ENCODE measurements around the gene TNFSF12.
A peak's percentile ranks its signal among the peaks of the same experiment; 100 is the strongest.

Gene TNFSF12, protein sequence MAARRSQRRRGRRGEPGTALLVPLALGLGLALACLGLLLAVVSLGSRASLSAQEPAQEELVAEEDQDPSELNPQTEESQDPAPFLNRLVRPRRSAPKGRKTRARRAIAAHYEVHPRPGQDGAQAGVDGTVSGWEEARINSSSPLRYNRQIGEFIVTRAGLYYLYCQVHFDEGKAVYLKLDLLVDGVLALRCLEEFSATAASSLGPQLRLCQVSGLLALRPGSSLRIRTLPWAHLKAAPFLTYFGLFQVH

DNA sequence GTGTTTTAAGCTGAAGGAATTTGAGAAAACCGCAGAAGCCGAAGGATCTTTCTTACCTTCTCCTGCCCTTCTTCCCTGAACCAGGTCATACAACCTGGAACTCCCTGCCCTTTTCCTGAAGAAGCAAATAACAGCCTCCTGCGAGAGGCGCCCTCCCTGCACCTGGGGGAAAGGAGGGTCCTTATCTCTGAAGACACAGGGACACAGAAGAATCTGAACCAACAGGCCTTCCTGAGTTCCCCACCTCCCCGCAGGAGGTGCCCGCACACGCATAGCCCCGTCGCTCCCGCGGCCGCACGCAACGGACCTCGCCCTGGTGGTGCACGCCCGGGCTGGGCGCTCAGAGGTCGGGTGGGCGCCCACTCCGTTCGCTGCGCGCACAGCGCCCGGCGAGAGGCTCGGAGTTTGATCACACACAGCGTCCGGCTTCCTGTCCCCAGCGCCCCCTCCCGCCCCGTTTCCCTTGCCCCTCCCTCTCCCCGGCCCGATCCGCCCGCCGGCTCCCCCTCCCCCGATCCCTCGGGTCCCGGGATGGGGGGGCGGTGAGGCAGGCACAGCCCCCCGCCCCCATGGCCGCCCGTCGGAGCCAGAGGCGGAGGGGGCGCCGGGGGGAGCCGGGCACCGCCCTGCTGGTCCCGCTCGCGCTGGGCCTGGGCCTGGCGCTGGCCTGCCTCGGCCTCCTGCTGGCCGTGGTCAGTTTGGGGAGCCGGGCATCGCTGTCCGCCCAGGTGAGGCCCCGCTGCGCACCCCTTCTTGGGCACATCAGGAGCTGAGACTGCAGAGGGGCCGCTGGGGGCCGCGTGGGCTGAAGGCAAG, at the start of gene TNFSF12:
Gene TNFSF12, plus strand, starts transcription at position 474 of the 816 bp plus-strand sequence. Its CDS starts 96 bp downstream, at position 570.
- DNase-seq, result no peak

DNA sequence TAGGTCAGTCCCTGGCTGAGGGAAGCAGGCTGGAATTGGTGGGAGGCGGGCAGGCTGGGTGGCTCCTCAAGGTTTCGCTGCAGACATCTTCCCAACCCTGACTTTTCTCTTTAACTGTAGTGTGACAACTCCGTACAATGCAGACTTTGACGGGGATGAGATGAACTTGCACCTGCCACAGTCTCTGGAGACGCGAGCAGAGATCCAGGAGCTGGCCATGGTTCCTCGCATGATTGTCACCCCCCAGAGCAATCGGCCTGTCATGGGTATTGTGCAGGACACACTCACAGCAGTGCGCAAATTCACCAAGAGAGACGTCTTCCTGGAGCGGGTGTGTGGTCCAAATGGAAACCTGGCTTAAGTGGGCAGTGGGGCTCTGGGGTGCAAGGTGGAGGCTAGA, 49.7 kb upstream of the TNFSF12 start:
- DNase-seq, result no peak

DNA sequence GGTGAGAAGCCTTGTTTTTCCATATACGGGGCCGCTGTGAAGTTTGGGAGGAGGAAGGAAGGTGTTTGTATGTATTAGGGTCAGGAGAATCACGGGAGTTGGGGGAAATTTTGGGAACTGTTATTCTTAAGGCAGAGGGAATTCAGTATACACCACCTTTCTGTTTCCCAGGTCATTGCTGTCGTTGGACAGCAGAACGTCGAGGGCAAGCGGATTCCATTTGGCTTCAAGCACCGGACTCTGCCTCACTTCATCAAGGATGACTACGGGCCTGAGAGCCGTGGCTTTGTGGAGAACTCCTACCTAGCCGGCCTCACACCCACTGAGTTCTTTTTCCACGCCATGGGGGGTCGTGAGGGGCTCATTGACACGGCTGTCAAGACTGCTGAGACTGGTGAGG, 47.1 kb upstream of the TNFSF12 start:
- DNase-seq, result no peak

DNA sequence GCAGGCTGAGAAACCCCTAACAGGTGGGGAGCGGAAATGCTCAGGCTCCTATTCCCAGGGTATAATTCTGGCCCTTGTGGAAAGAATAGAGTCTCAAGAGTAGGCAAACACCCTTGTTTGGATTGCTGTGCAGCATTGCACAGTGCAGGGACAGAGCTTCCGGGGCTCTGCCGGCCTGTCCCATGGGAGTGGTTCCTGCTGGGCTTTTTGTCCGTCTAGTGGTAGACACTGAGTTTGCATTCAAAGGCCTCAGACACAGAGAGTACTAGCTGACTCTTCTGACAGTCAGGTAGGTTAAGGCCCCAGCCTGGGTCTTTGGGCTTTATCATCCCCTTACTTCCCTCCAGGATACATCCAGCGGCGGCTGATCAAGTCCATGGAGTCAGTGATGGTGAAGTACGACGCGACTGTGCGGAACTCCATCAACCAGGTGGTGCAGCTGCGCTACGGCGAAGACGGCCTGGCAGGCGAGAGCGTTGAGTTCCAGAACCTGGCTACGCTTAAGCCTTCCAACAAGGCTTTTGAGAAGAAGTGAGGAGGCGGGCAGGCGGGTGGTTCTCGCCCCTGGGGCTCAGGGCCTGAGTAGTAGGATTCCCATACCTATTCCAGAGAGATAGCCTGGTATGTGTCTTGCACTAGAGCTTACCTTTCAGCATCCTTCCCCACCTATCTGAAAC, 46.5 kb upstream of the TNFSF12 start:
- DNase-seq, result no peak

DNA sequence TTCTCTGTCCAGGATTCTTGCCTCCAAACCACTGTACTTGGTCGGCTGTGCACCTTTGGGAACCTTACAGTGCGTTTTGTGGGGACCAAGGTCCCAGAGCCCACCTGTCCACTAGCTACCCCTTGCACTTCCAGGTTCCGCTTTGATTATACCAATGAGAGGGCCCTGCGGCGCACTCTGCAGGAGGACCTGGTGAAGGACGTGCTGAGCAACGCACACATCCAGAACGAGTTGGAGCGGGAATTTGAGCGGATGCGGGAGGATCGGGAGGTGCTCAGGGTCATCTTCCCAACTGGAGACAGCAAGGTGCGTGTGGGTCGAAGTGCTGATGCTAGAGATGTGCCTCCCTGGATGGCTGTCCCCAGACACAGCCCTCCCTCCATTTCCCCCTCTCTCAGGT, 45.9 kb upstream of the TNFSF12 start:
- no peak for DNase-seq

DNA sequence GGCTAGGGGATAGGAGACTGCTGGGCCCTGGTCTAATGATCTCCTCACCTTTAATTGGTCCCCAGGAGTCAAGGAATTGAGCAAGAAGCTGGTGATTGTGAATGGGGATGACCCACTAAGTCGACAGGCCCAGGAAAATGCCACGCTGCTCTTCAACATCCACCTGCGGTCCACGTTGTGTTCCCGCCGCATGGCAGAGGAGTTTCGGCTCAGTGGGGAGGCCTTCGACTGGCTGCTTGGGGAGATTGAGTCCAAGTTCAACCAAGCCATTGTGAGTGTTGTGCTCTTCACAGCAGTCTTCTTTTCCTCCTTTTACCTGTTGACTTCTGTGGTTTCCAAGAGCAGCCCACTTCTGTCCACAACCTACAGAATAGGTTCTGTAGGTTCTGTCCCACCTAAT, 45.3 kb upstream of the TNFSF12 start:
- DNase-seq, result no peak

DNA sequence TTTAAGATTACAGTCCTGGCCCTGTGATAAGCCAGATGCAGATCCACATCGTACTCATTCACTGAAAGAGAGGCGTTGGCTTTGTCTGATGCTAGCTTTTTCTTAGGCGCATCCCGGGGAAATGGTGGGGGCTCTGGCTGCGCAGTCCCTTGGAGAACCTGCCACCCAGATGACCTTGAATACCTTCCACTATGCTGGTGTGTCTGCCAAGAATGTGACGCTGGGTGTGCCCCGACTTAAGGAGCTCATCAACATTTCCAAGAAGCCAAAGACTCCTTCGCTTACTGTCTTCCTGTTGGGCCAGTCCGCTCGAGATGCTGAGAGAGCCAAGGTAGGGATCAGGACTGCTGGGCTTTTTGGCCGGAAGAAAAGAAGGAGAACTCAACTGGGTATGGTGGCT, 40.7 kb upstream of the TNFSF12 start:
- no peak for DNase-seq

DNA sequence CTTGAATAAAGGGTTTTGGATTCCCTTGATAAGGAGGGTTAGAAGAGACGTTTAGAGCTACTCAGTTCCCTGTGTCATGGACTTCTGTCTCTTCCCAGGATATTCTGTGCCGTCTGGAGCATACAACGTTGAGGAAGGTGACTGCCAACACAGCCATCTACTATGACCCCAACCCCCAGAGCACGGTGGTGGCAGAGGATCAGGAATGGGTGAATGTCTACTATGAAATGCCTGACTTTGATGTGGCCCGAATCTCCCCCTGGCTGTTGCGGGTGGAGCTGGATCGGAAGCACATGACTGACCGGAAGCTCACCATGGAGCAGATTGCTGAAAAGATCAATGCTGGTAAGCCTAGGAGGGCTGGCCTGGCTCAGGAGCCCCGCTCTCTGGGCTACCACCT, 40.0 kb upstream of the TNFSF12 start:
- DNase-seq, result no peak

DNA sequence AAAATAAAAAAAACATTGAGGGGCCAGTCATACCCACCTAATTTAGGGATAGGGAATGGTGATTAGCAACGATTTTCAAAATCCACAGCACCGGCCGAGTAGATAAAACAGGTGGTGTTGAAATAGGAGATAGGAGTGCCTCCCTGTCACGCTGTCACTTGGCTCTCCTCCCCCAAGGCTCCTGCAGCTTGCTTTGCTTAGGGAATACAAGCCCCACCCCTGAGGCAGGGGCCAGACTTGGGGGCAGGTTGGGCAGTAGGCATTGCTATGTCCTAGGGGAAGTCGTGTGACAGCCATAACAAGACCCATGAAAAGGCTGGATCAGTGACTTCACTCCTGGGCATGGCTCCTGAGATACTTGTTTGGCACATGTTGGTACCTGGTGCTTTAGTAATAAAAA, 38.9 kb upstream of the TNFSF12 start:
- no peak for DNase-seq

DNA sequence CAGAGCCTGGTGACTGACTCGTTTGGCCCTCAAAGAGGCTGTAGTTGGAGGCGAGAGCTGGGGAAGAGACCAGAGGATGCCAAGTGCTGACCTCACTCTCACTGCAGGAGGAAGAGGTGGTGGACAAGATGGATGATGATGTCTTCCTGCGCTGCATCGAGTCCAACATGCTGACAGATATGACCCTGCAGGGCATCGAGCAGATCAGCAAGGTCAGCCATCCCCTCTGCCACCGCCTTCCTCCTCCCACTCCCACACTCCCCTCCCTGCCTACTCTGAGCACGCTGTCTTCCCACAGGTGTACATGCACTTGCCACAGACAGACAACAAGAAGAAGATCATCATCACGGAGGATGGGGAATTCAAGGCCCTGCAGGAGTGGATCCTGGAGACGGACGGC, 37.8 kb upstream of the TNFSF12 start:
- DNase-seq, result no peak

DNA sequence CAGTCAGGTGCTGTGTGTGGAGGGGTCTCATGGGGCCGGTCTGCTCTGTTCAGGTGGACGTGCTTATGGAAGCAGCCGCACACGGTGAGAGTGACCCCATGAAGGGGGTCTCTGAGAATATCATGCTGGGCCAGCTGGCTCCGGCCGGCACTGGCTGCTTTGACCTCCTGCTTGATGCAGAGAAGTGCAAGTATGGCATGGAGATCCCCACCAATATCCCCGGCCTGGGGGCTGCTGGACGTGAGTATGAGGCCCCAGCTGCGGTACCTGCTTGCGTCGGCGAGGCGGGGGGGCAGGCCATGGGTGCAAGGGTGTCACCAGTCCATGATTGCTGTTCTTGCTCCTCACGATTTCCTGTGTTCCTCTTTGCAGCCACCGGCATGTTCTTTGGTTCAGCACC, 36.8 kb upstream of the TNFSF12 start:
- no peak for DNase-seq

DNA sequence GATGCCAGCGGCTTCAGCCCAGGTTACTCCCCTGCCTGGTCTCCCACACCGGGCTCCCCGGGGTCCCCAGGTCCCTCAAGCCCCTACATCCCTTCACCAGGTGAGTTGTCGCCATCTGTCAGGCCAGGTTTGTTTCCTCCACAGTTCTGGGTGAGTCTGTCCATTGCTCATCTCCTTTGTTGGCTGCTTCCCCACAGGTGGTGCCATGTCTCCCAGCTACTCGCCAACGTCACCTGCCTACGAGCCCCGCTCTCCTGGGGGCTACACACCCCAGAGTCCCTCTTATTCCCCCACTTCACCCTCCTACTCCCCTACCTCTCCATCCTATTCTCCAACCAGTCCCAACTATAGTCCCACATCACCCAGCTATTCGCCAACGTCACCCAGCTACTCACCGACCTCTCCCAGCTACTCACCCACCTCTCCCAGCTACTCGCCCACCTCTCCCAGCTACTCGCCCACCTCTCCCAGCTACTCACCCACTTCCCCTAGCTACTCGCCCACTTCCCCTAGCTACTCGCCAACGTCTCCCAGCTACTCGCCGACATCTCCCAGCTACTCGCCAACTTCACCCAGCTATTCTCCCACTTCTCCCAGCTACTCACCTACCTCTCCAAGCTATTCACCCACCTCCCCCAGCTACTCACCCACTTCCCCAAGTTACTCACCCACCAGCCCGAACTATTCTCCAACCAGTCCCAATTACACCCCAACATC, 35.9 kb upstream of the TNFSF12 start:
- DNase-seq, result no peak

DNA sequence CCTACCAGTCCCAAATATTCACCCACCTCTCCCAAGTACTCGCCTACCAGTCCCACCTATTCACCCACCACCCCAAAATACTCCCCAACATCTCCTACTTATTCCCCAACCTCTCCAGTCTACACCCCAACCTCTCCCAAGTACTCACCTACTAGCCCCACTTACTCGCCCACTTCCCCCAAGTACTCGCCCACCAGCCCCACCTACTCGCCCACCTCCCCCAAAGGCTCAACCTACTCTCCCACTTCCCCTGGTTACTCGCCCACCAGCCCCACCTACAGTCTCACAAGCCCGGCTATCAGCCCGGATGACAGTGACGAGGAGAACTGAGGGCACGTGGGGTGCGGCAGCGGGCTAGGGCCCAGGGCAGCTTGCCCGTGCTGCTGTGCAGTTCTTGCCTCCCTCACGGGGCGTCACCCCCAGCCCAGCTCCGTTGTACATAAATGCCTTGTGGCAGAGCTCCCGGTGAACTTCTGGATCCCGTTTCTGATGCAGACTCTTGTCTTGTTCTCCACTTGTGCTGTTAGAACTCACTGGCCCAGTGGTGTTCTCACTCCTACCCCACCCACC, 34.9 kb upstream of the TNFSF12 start:
- no peak for DNase-seq

DNA sequence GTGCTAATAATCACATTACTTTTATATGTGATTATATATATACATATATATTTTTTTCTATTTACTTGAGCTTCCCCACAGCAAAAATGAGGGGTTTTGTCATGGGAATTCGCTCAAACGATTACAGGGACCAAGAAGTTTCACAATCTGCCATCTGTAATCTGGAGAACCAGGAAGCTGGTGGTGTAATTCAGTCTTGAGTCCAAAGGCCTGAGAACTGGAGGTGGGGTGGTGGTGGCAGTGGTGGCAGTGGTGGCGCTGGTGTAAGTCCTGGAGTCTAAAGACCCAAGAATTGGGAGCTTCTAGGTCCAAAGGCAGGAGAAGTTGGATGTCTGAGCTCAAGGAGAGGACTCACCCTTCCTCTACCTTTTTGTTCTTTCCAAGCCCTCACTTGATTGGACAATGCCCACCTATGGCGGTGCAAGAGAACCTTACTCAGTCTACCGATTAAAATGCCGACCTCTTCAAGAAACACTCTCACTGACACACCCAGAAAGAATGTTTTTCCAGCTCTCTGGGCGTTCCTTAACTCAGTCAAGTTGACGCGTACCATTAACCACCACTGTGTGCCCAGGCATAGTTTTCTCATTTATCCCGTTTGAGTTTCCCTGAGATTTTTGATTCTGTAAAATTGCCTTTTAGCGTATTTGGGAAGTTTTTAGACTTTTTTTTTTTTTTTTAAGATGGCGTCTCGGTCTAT, 32.8 kb upstream of the TNFSF12 start:
- no peak for DNase-seq

DNA sequence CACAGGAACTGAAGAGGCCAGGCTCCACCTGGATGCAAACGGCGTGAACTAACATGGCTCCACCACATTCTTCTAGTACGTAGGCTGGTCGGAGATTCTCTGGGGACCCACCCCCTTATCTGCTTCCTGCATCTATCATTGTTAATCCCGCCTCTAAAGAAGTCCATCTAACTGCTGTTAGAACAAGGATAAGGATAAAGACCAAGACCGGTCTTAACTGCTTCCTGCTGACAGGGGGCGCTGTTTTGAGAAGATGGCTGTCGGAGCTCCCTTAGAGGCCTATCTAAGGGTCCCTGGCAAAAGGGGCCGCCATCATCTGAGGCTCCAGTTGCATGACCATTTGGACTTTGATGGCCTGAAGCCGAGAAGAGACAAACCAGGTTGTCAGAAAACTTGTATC, 25.8 kb upstream of the TNFSF12 start:
- peak; percentile 28 for DNase-seq

DNA sequence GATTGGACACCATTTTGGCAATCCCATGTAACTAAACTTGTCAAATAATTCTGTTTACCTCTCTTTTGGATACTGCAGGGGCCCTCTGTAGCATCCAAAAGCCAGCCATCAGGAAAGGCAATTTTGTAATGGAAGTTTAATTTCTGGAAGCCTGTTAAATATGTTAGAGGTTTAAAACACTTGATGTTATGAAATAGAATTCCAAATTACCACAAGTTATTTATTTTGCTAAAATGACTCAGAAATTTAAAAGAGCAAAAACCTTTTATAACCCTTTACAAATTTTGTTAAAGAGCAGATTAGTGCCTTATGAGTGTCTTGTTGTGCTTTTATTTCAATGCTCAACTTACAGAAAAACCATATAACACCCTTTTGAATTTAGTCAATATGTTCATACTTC, 20.0 kb upstream of the TNFSF12 start:
- no peak for DNase-seq

DNA sequence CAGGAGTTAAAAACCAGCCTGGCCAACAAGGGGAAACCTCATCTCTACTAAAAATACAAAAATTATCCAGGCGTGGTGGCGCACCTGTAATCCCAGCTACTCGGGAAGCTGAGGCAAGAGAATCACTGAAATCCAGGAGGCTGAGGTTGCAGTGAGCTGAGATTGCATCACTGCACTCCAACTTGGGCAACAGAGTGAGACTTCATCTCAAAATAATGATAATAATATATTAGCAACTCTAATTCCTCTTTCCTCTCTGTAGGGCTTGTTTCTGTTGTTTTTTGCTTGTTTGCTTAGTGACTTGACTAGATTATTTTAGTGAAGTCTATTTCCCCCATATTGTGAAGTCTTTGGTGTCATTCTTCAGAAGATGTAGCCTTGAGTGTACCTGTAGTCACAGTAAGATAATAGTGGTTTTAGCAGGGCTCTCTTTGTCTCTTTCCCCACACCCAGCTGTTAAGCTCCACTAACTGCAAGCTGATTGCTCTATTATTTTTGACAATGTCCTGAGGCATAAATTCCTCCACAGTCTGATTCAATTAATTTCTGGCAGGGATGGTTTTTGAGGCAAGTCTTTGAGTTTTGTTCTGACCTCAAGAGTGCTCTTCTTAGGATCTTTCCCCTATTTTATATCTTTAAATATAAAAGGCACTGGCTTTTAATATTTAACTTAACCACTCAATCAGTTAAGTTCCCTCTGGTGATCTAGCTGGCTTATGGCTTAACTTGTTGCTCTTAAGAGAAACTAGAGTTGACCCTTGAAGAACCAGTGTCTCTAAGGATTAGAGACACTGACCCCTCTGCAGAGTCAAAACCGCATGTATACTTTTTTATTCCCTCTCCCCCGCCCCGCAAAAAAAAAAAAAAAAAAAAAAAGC, 18.6 kb upstream of the TNFSF12 start:
- no peak for DNase-seq

DNA sequence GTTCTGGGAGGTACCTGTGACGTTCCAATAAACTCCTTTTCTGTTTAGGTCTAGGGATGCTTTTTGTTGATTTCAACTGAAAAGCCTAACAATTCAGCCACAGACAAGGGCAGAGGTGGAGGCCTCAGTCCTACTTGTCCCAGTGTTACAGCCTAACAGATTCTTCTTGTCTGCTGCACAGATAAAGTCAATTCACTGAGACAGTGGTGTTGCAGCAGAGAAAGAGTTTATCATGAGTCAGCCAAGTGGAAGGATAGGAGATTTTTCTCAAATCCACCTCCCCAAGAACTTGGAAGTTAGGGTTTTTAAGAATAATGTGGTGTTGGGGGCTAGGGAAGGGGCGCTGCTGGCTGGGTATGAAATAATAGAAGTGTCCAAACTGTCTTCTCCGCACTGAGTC, 10.8 kb upstream of the TNFSF12 start:
- DNase-seq, result no peak

DNA sequence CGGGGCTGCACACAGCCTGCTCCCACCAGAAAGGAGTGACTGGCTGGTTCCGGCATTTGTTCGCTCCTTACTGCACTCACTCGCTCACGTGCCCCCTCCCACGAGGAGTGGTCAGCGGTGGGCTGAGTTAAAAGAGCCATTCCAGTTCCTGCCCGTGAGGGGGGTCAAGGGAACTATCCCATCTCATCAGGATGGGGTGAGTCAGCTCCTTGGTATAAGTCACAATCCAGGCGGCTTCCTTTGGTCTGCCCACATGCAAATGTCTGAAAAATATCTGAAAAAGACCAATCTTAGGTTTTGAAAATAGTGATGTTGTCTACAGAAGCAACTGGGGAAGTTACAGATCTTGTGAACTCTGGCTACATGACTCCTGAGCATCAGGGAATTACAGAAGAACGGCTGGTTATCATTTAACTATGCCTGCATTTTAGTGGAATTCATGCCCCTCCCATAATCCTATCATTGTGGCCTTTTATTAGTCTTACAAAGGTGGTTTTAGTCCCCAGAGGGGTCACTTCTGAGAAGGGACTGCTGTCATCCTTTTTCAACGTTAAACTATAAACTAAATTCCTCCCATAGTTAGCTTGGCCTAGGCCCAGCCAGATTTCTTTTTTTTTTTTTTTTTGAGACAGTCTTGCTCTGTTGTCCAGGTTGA, 9.8 kb upstream of the TNFSF12 start:
- DNase-seq, result no peak

DNA sequence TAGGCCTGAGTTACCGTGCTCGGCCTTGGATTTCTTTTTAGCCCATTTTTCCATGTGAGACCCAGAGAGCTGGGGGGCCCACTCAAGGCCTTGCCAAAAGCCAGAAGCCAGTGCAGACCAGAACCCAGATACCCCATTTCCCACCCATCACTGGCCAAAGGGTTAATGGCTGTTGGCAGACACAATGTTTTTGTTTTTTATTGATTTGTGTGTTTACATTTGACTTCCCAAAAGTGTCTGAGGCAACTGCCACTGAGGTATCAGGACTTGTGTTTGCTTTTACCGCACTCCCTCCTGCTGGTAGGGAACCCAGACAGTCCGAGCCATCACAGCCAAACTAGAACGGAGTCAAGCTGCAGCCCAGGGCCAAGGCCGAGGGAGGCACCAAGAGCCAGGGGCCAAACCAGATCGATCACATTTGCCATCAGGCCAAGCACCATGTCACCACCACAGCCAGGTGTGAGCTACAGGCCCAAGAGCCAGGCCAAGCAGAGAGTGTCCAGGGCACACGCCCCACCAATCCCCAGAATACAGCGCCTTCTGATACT, 7.7 kb upstream of the TNFSF12 start:
- no peak for DNase-seq

DNA sequence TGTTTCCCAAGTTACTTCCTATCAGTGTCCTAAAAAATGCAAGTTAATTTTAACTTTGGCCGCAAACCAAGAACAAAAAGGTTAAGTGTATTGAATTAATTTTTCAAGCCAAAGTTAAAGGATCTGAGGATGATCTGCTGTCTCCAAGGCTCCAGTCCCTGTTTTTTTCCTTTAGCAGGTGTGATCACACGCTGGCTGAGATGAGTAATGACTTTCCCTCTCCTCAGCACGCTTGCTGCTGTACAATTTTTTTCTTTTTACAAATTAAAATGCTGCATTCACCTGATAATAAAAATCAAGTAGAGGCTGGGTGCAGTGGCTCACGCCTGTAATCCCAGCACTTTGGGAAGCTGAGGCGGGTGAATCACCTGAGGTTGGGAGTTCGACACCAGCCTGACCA, 3.9 kb upstream of the TNFSF12 start:
- DNase-seq, result no peak

Measured in activated CD4-positive, alpha-beta T cell treated with anti-CD3 and anti-CD28 coated beads for 1 hour (primary cell).